HG03095 (cell line): Measurements from ENCODE around the gene RRP36.

Experiments
- ATAC-seq: cut with Tn5 transposase; IDR thresholded peaks from one replicate; pipeline ENCODE4 v1.9.1; 2021; ENCODE audit warnings: moderate library complexity; ENCODE audit not compliant: unreplicated experiment

Gene RRP36

DNA sequence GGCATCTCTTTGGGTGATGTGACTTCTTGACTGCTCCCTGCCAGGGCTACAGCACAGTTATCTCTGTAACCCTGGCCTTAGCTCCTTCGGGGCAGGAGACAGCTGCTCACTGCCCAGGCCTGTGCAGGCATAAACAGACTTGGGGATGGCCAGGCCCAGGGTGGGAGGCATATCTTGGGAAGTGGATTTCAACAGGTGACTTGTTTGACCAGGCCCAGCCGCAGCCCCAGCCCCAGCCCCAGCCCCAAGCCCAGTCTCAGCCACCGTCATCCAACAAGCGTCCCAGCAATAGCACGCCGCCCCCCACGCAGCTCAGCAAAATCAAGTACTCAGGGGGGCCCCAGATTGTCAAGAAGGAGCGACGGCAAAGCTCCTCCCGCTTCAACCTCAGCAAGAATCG lies 15.2 kb upstream of the RRP36 start:
- no peak for ATAC-seq

DNA sequence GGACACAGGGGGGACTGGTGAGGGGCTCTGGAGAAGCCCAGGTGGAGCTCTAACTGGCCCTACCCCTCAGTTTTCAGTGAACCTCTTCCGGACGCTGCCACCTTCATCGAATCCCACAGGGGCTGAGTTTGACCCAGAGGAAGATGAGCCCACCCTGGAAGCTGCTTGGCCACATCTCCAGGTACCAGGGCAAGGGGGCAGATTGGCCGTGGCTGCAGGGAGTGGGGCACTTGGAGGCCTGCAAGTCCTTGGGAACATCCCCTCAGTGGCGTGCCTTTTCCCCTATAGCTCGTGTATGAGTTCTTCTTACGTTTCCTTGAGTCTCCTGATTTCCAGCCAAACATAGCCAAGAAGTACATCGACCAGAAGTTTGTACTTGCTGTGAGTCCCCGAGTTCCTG lies 14.3 kb upstream of the RRP36 start:
- no peak for ATAC-seq

DNA sequence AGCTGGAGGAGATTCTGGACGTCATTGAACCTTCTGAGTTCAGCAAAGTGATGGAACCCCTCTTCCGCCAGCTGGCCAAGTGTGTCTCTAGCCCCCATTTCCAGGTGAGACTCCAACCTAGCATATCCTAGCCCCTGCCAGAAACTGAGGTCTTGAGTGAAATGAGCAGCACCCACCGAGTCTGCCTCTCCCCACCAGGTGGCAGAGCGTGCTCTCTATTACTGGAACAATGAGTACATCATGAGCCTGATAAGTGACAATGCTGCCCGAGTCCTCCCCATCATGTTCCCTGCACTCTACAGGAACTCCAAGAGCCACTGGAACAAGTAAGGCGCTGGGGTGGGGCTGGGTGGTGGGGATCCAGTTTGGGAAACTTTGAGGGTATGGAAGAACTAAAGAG lies 12.3 kb upstream of the RRP36 start:
- ATAC-seq, result no peak

DNA sequence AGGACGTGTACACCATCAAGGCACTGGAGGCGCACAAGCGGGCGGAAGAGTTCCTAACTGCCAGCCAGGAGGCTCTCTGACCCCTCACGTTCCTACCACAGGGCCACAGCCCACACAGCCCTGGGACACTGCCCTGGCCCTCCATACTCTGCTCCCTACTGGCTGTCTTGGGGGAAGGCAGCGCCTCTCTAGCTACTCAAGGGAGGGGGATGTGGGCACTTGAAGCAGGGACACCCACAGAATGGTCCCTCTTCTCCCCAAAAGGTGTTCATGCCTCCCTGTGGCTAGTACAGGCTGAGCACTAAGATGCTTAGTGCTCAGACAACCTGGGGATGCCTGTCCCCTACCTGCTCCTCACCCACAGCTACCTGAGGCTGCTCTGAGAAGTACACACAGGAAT lies 10.2 kb upstream of the RRP36 start:
- no peak for ATAC-seq

DNA sequence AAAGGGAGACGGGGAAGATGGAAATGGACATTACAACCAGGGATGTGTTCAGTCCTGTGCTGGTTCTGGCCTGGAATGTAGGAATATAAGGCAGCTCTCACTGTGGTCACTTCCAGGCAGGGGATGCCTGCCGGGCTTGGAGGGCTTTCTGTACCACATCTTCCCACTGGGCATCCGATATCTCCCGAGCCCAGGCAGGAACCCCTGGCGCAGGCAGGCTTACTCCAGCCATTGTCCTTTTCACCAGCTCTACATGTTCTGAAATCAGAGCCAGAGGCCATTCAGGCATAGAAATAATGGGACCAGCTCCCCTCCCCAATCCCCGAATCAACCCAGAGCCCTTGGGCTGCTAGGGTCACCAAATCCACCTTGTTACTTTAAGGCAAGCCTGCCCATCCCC lies 9.1 kb upstream of the RRP36 start:
- no peak for ATAC-seq

DNA sequence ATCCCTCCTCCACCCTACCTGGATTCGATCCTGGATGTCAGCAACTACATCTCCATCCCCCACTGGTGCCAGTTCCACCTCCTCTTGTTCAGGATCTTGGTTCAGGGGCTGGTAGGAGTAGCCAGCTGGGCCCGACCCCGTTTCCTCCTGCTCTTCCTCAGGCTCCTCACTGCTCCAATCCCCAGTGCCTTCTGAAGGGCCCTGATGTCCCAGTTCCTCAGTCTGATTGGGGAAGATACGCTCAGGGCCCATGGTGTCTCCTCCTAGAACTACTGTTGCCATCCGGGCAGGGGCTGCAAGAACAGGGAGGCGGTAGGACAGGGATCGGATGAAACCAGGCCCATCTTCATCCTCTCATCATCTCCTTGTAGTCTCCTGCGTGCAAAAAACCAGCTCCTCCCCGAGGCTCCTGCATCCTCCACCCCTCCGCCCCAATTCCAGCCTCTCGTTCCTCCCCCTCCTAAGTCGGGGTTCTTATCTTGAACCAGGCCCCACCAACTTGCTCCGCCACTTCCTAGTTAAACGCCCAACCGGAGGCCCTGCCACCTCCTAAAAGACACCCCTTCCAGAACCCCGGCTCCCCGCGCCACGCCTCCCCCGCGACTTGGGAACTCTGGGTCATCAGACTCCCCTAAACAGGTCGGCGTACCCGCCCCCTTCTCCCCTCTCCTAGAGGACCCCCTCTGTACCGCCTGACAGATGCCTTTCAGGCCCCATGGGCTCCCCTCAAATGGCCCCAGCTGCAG lies 8.2 kb upstream of the RRP36 start:
- peak; percentile 3 for ATAC-seq

DNA sequence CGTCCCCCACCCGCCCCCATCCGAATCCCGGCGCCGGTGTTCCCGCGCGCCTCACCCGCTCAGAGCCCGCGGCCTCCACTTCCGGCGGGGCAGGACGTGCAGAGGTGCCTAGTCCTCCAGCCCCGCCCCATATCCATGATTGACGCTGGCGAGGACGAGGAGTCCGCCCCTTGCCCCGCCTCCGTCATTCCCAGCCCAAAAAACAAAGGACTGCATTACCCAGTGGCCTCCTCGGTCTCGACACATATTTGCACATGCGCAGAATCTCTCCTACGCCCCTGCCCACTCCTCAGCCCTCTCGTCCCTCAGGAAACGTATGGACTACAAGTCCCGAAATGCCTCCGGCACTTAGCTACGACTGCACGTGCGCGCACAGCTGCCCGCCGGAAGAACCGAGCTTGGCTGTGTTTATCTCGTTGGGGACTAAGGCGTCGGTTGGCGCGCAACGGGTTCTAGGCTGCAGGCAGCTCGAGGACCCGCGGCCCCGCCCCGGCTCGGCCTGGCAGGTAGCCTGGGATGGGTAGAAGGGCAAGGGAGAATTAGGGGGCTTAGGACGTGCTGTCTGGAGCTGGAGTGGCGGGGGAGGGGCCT lies 7.5 kb upstream of the RRP36 start, which contains the start of the genes KLHDC3 and MEA1:
KLHDC3 (plus strand) TSS at position 407 of the 591 bp plus-strand sequence. CDS start 2,944 bp downstream, outside the sequence.
MEA1 (minus strand) TSS at position 104 of the 591 bp plus-strand sequence. CDS start 133 bp downstream, outside the sequence.
- peak; percentile 88 for ATAC-seq

DNA sequence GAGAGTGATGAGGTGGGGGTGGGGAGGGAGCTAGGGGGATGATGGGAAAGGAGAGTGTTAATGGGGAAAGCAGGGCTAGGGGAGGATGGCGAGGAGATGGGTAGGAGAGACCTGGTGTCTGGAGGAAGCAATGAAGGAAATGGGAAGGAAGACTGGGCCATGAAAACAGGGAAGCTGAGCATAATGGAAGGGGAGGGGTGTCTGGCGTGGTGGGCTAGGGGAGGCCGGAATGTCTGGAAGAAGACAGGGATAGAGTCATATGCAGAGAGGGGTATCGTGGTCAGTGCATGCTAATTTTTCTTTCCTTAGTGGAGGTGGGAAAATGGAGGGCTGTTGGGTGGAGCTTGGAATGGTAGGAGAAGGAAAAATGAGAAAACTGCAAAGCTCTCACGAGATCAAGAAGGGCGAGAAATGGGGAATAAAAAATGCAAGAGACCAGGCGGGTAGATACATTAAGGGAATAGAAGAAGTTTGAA lies 7.0 kb upstream of the RRP36 start:
- no peak for ATAC-seq

DNA sequence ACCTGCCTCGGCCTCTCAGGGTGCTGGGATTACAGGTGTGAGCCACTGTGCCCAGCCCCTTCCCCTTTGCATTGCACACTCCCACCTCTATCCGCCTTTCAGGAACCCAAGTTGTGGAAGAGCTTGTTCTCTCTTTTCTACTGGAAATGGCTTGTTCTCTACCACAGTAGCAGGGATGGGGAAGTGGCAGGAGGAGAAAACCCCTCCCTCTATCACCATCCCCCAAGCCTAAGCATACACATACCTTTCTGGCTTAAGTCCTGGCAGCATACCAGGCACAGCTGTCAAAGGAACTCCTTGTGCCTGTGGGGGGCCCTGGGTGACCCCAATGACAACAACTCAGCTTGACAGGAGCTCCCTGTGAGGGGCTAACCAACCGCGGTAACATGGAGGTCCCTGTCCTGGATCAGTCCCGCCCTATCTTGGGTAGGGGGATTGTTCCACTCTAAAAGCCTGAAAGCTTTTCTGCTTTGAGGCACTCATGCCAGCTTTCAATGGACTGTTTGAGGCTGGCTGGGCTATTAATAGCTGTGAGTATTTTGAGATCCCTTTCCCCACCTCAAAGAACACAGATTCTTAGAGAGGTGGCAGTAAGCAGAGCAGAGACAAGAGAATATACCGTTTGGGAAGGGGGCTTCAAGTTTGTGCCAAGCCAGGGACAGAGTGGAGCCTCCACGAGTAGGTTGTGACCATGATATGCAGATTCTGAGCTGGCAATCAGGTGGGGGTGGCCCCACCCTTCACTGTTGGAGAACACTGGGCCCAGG lies 5.1 kb upstream of the RRP36 start:
- ATAC-seq, result no peak

DNA sequence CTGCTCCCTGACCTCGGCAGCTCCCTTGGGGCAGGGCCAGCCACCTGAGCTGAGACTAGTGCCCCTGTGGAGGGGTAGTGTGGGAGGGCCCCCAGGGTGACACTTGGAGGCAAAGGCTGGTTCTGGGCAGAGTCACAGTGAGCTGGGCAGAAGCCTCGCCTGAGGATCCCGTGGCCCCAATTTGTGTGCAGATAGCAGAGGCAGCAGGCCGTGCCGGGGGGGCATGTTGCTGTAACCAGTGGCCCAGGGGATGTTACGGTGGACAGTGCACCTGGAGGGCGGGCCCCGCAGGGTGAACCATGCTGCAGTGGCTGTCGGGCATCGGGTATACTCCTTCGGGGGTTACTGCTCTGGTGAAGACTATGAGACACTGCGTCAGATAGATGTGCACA lies 4.5 kb upstream of the RRP36 start:
- ATAC-seq, result no peak

DNA sequence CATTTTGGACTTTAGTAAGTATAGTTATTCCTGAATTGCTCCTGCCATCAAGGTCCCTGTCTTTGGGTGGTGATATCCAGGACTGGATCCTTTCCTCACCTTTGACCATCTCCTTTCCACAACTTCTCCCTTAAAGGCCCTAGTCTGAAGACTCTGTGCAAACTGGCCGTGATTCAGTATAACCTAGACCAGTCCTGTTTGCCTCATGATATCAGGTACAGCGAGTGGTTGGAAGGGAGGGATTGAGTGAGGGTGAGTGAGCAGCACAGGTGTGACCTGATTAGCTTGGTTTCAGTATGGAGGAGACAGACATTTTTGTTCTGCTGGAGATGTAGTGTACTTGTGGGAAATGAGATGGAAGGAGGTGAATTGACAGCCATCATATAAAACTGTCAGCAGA lies 2.3 kb upstream of the RRP36 start:
- ATAC-seq, result no peak

DNA sequence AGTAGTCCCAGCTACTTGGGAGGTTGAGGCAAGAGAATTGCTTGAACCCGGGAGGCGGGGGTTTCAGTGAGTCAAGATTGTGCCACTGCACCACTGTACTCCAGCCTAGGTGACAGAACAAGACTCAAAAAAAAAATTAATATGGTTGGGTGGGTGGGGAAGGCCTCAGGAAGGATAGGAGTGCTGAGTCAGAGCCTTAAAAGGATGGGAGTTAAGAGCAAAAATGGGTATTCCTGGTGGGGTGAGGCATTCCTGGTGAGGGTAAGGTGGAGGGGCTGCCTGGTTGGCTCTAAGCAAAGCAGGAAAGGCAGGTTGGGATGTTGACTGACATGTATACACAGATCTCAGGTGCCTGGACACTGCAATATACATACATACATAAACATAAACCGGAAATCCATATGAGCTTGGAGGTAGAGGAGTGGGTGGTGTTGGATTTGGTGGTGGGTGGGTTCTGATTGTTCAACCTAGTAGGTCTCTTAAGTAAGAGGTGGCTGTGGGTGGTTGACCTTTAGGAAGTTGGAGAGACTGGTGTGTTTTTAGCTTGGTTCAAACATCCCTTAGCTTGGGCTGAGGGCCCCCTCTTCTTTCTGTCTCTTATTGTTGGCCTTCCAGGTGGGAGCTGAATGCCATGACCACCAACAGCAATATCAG lies 1.2 kb upstream of the RRP36 start:
- no peak for ATAC-seq

DNA sequence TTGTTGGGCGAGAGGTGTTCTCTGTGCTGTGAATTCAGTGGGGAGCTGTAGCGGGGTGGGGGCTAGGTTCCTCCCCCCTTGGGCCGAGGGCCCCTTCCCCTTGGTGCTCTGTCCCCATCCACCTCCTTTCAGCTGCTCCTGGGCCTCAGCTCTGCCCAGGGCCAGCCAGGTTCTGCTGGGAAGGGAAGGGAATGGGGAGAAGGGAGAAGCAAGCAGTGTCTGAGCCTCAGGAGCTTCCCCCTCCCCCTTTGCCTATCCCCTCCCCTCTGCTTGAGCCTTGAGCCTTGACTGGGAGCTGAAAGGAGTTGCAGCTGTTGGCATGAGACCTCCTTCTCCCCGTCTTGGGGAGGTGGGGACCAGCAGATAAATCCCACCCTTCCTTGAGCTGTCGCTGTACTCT lies 576 bp upstream of the RRP36 start:
- ATAC-seq, result no peak

DNA sequence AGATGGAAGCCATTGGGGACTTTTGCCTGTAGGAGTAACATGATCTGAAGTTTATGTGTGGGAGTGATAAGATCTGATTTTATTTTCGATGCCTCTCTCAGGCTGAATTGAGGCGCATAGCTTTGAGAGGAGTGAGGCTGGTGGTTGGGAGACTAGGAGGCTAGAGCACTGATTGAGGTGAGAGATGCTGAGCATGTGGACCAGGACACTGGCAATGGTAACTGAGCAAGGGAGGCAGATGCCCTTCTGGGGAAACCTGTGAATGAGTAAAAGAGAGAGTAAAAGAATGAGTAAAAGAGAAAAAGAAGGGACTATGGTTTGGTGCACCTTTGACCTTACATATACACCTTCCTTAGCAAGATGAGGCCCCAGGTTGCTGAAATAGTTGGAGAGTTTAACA lies 3.0 kb downstream of the RRP36 start:
- ATAC-seq, result no peak

DNA sequence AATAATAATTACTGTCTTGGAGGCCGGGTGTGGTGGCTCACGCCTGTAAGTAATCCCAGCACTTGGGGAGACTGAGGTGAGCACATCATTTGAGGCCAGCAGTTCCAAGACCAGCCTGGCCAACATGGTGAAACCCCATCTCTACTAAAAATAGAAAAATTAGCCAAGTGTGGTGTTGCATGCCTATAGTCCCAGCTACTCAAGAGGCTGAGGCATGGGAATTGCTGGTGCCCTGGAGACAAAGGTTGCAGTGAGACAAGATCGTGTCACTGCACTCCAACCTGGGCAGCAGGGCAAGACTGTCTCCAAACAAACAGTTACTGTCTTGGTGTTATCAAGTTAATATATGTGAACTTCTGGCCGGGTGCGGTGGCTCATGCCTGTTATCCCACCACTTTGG lies 4.9 kb downstream of the RRP36 start:
- ATAC-seq, result no peak

DNA sequence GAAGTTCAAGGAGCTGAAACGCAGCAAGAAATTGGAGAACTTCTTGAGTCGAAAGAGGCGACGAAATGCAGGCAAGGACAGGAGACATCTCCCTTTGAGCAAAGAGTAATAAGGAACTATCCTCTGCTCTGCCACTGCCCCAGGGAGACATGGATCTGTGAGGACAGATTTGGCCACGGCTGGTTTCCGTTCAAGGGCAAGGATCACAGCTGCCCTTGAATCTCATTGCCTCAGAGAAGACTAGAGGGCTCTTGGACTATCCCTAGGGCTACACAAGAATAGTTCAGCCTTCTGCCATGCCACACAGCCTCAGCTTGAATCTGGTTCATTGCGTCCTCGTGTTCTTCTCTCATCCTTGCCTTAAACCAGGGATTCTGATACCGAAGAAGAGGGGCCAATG lies 7.7 kb downstream of the RRP36 start:
- no peak for ATAC-seq

DNA sequence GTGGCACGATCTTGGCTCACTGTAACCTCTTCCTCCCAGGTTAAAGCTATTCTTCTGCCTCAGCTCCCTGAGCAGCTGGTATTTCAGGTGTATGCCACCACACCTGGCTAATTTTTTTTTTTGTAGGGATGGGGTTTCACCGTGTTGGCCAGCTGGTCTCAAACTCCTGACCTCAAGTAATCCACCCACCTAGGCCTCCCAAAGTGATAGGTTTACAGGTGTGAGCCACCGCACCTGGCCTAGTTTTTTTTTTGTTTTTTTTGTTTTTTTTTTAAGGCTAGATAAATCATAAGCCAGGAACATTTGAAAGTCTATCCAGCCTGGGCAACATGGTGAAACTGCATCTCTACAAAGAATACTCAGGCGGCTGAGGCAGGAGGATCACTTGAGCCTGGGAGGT lies 10.9 kb downstream of the RRP36 start:
- ATAC-seq, result no peak

DNA sequence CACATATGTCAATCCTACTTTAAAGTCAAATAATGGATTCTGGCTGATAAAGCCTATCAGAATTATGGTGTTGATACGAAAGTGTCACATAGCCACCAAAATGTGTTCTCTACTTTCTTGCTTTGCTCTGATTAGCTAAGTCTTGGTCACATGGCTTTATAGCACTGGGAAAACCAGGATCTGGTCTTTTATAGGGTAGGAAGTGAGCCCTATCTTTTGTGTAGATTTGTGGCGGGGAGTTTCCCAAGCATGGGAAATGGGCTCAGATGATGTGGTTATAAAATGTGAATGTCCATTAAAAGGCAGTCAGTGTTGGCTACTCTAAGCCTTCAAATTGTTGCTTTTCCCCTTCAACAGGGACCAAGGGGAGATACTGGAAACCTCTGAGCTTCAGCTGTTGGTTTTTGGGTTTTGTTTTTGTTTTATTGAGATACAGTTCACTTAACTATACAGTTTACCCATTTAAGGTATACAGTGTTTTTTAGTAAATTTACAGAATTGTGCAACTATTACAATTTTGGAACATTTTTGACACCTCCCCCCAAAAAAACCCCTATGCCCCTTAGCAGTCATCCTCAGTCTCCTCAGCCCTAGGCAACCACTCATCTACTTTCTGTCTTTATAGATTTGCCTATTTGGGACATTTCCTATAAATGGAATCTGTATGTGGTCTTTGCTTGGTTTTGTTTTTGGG lies 12.2 kb downstream of the RRP36 start:
- ATAC-seq, result no peak

DNA sequence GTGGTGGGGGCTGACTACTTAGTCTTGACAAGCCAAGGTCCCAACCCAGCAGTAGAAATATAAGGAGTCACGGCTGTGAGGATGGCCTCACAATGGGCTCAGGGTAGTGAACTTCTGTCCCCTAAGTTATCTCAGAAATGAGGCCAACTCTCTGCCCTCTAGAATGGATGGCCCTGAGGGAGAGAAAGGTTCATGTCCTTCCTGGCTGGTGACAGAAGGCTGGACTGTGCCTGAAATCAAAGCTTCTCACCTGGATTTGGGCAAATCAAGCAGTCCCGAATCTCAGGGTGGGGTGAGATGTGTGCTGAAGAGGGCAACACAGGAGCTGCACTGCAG lies 12.7 kb downstream of the RRP36 start:
- ATAC-seq, result no peak

DNA sequence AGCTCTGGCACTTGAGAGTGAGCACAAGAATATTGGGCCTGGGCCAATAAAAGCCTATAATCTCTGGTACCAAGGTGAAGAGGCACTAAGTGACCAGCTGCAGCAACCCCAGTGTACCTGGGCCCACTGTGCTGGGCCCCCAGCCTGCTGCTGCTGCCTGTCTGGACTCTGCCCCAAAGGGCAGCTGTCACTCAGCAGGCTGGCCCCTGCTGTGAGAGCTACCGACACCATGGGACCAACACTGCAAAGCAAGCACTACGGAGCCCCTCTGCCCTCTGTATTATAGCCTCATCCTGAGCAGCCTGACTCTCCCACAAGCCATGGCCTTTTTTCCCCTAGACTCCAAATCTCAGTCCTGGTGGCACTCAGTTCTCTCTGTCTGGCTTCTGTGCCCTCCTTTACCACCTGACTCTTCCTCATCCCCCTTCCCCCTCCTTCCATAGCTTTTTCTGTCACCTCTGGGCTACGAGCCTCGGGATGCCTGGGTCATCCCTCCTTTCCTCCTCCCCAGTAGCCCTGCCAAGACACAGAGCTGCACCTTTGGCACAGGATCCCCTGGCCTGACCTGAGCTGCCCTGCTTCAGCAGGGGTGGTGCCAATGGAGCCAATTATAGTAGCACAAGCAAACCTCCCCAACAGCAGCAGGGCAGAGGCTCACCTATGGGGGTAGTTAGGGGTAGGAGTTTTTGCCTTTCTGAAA lies 14.2 kb downstream of the RRP36 start:
- ATAC-seq, result no peak
